Small intestine (tissue), 7 donors: ENCODE data around the gene PRR19. TPM values are rescaled to one million over a fixed set of nuclear protein-coding genes. Genes with fewer than 3 reads are reported as not detected.

Source experiments
- DNase-seq, 2 donors: peaks; one replicate each; pipeline versions ENCODE4 v3.0.0 to v3.0.0-alpha.2; 2013
- FAIRE-seq: peaks from 2 replicates; lab custom pipeline; 2012; peaks lifted over from hg19 to GRCh38; lab: Jason Lieb, UNC
- H3K27ac ChIP-seq, 3 donors: one replicate each; pipeline ENCODE4 v1.5.1; 2013; ENCODE audit warnings: low read length in 2 of 3, mild to moderate bottlenecking in 2 of 3, control low read depth in 1 of 3, inconsistent platforms in 1 of 3, low read depth in 1 of 3, moderate library complexity in 1 of 3
- H3K27me3 ChIP-seq, 3 donors: one replicate each; pipeline ENCODE4 v1.6.1; 2013; ENCODE audit warnings: low read length in 3 of 3, inconsistent platforms in 1 of 3; ENCODE audit not compliant: control insufficient read depth in 3 of 3, insufficient read depth in 3 of 3
- H3K36me3 ChIP-seq, 3 donors: one replicate each; pipeline ENCODE4 v1.6.1; 2013; ENCODE audit warnings: low read length in 3 of 3, inconsistent platforms in 1 of 3, low read depth in 1 of 3, mild to moderate bottlenecking in 1 of 3, moderate library complexity in 1 of 3; ENCODE audit not compliant: control insufficient read depth in 3 of 3, insufficient read depth in 2 of 3
- H3K4me1 ChIP-seq, 3 donors: one replicate each; pipeline ENCODE4 v1.6.1; 2013; ENCODE audit warnings: low read length in 2 of 3, inconsistent platforms in 1 of 3, low read depth in 1 of 3, mild to moderate bottlenecking in 1 of 3, moderate library complexity in 1 of 3; ENCODE audit not compliant: control insufficient read depth in 3 of 3, insufficient read depth in 2 of 3
- H3K4me3 ChIP-seq, 3 donors: one replicate each; pipeline ENCODE4 v1.5.1; 2013; ENCODE audit warnings: low read length in 3 of 3, control low read depth in 1 of 3, inconsistent platforms in 1 of 3, low read depth in 1 of 3, mild to moderate bottlenecking in 1 of 3, moderate library complexity in 1 of 3
- H3K9me3 ChIP-seq, 2 donors: one replicate each; pipeline ENCODE4 v1.6.1; 2013; ENCODE audit warnings: low read depth in 1 of 2, low read length in 1 of 2; ENCODE audit not compliant: control insufficient read depth in 2 of 2, insufficient read depth in 1 of 2
- WGBS, 3 donors: extraction: QIAGEN DNeasy Blood & Tissue Kit; methylation state at CpG; one replicate each; pipeline ENCODE4 v1.1.7; 2013; 5-methylcytosine and 5-hydroxymethylcytosine counted together
- polyA plus RNA-seq, 4 donors: library from polyadenylated mRNA; stranded (reverse) in 3 of 4; unstranded in 1 of 4; fragments of 200-250 nt in 3 of 4; fragments of 120-200 nt in 1 of 4; gene quantifications; one replicate each; pipeline versions ENCODE4 v1.2.1 to v1.2.3, GENCODE V29; 2013
- donor health status: healthy with polysubstance abuse.
- donor health status: control.
- donor health status: control.
- donor health status: Bipolar disorder and iron deficiency.
- donor health status: healthy.

The PRR19 gene
- polyA plus RNA-seq, 4 donors: 0.81 to 1.1 (median 0.99) TPM

- DNase-seq (no peak), FAIRE-seq (no peak)
- no peaks in the 10 kb centered on the region for H3K36me3 ChIP-seq
- H3K27me3 ChIP-seq: peaks cover 0 to 39% (median 1%) of the 10 kb centered on the region in 3 donors
- WGBS, 3 donors: 60 to 68% (median 64%) methylated on average over 5 of the region's 5 CpGs
- H3K4me3 ChIP-seq: no peak overlapping the region
- no peak overlapping the region for H3K27ac ChIP-seq
- no peaks in the 10 kb centered on the region for H3K9me3 ChIP-seq
- H3K4me1 ChIP-seq: peaks cover 0 to 5% (median 0%) of the 10 kb centered on the region in 3 donors
Measured at GRCh38 chr19:42315024-42315423, 13.1 kb downstream of the PRR19 start.

DNA sequence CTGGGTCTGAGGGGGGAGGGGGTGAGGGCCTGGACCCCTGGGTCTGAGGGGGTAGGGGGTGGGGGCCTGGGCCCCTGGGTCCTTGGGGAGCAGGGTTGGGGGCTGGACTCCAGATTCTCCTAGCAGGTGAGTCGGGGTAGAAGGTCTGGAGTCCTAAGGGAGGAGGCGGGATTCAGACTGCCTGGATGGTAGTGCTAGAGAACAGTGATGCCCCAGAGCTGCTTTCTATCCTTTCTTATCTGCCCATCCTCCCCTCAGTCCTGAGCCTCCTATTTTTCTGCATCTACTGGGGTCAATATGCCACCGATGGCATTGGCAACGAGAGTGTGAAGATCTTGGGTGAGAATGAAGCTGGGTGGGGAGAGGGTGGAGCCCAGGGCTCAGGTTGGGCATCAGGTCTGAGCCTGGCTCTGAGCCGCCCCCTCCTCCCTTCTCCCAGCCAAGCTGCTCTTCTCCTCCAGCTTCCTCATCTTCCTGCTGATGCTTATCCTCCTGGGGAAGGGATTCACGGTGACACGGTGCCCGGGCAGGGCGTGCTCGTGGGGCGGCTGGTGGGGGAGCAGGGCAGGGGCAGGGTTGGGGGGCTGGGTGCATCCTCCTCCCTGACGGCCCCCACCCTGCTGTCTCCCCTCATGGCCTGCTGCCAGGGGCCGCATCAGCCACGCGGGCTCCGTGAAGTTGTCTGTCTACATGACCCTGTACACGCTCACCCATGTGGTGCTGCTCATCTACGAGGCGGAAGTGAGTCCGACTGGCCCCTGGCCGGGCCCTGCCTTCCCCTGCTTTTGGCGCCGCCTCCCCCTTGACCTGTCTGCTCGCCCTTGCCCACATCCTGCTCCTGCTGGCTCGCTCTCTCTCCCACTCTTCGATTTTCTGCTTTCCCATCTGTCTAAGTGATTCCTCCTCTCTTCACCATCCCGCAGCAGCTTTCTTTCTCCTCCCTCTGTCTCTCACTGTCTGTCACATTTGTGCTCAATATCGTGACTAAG lies 14.6 kb downstream of the PRR19 start:
- peaks cover 0 to 43% (median 1%) of the 10 kb centered on the region in 3 donors for H3K27me3 ChIP-seq
- FAIRE-seq (no peak), DNase-seq (no peak)
- H3K4me1 ChIP-seq: peaks cover 0 to 5% (median 0%) of the 10 kb centered on the region in 3 donors
- no peaks in the 10 kb centered on the region for H3K36me3 ChIP-seq
- H3K4me3 ChIP-seq: no peak overlapping the region
- H3K9me3 ChIP-seq: no peaks in the 10 kb centered on the region
- no peak overlapping the region for H3K27ac ChIP-seq
- WGBS, 3 donors: 29 to 33% (median 30%) methylated on average over 27 to 28 of the region's 28 CpGs

- Histone ChIP-seq H3K27me3 (peaks cover 0 to 46% (median 0%) of the 10 kb centered on the region in 3 donors), H3K9me3 (no peaks in the 10 kb centered on the region), H3K36me3 (no peaks in the 10 kb centered on the region), H3K4me3 (no peak overlapping the region), H3K4me1 (peaks cover 0 to 5% (median 0%) of the 10 kb centered on the region in 3 donors), H3K27ac (no peak overlapping the region)
- 63 to 82% (median 79%) methylated on average over 13 of the region's 13 CpGs for WGBS, 3 donors
- FAIRE-seq (no peak), DNase-seq (no peak)
Measured at GRCh38 chr19:42317535-42317934, 15.6 kb downstream of the PRR19 start.

GRCh38 chr19:42322305-42322704 lies 20.4 kb downstream of the PRR19 start:
- Histone ChIP-seq H3K9me3 (no peaks in the 10 kb centered on the region), H3K36me3 (no peaks in the 10 kb centered on the region), H3K27me3 (peaks cover 5 to 34% (median 6%) of the 10 kb centered on the region in 3 donors), H3K4me3 (no peak overlapping the region), H3K27ac (no peak overlapping the region), H3K4me1 (peaks cover 0 to 12% (median 4%) of the 10 kb centered on the region in 3 donors)
- DNase-seq: no peak
- FAIRE-seq: no peak
- WGBS, 3 donors: 59 to 68% (median 65%) methylated on average over 9 of the region's 9 CpGs

DNA sequence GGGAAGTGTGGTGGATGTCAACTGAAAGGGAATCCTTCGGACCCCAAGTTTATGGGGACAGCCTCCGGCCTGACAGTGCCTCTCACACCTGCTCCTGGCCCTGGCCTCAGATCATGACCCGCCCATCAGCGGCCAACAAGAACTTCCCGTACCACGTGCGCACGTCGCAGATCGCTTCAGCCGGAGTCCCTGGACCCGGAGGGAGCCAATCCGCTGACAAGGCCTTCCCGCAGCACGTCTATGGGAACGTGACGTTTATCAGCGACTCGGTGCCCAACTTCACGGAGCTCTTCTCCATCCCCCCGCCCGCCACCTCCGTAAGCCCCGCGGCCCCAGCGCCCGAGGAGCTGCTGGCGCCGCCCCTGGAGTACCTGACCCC lies 21.5 kb downstream of the PRR19 start:
- WGBS, 3 donors: 5 to 22% (median 18%) methylated on average over 25 to 29 of the region's 29 CpGs
- Histone ChIP-seq H3K27me3 (peaks cover 5 to 34% (median 6%) of the 10 kb centered on the region in 3 donors), H3K36me3 (no peaks in the 10 kb centered on the region), H3K4me3 (no peak overlapping the region), H3K27ac (no peak overlapping the region), H3K4me1 (peaks cover 0 to 21% (median 4%) of the 10 kb centered on the region in 3 donors), H3K9me3 (no peaks in the 10 kb centered on the region)
- DNase-seq (peak; percentile 25 to 48), FAIRE-seq (no peak)

GRCh38 chr19:42323852-42324654 lies 22.1 kb downstream of the PRR19 start:
- Histone ChIP-seq H3K4me3 (peak overlapping the region in 1 of 3 donors; percentile 38), H3K36me3 (peaks cover 0 to 2% (median 0%) of the 10 kb centered on the region in 3 donors), H3K27me3 (peaks cover 5 to 34% (median 6%) of the 10 kb centered on the region in 3 donors), H3K27ac (no peak overlapping the region), H3K9me3 (no peaks in the 10 kb centered on the region), H3K4me1 (peaks cover 0 to 22% (median 4%) of the 10 kb centered on the region in 3 donors)
- DNase-seq (peak in 1 of 2 donors; percentile 47), FAIRE-seq (no peak)
- WGBS, 3 donors: 2 to 8% (median 3%) methylated on average over 34 to 92 of the region's 92 CpGs

DNA sequence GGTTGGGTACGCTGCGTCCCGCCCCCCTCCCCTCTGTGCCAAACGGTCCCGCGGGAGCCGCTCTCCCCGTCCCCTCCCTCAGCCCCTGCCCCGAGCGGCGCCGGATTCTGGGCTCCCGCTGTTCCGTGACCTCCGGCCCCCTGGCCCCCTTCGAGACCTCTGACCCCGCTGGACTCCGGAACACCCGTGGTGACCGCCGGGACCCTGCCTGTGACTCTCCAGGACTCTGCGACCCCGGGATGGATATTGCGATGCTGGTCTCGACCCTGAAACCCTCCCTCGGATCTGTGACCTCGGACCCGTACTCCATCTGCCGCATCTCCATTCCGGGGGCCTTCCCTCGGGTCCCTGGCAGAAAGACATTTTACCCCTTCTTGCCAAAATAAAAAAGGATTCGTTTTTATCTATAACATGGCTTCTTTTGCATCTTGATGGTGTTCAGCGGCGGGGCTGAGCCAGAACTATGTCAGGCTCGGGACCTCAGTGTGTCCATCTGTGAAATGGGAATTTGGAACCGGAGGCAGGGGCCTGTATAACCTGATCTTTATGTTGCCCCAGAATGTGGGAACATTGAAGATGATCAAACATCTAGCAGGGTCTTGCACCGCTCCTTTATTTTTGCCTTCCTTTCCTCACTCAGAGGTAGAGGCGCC lies 22.8 kb downstream of the PRR19 start:
- no peaks in the 10 kb centered on the region for H3K9me3 ChIP-seq
- no peak for DNase-seq
- H3K4me3 ChIP-seq: peak overlapping the region in 2 of 3 donors; percentile 38 to 99
- 2 to 4% (median 3%) methylated on average over 31 to 38 of the region's 38 CpGs for WGBS, 3 donors
- peaks cover 5 to 34% (median 6%) of the 10 kb centered on the region in 3 donors for H3K27me3 ChIP-seq
- peaks cover 0 to 3% (median 0%) of the 10 kb centered on the region in 3 donors for H3K36me3 ChIP-seq
- no peak for FAIRE-seq
- peaks cover 0 to 22% (median 4%) of the 10 kb centered on the region in 3 donors for H3K4me1 ChIP-seq
- no peak overlapping the region for H3K27ac ChIP-seq
